Measurements from ENCODE around the gene NRXN2.

The NRXN2 gene

DNA sequence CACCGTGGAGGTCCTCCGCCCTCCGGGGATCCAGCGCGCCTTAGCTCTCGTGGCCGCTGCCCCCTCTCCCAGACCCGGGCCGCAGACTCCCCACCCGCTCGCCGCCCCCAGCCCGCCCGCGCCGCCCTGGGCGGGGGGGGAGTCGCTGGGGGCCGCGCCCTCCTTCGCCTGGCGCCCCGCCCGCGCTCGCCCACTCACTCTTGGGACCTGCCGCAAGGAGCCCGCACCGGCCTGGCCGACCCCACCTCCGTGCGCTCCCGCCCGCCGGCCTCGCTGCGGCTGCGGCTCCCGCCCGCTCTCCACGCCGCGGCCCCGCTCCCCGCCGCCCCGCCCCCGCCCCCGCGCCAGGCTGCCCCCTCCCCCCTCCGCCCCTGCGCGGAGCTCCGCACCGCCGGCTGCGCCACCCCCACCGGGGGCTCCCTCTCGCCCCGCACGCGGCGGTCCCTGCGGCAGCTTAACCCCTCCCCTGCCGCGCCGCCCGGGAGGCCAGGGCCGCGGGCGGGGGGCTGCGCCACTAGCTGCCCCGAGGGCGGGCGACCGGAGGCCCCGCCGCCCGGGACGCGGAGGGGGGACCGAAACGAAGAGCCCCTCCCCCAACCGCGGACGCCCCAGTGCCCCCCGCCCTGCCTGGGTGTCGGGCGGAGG is 21.7 kb upstream of the NRXN2 start:
- no peak for DNase-seq (ENCODE audit: low read depth in 1 of 2, low spot score in 1 of 2)

DNA sequence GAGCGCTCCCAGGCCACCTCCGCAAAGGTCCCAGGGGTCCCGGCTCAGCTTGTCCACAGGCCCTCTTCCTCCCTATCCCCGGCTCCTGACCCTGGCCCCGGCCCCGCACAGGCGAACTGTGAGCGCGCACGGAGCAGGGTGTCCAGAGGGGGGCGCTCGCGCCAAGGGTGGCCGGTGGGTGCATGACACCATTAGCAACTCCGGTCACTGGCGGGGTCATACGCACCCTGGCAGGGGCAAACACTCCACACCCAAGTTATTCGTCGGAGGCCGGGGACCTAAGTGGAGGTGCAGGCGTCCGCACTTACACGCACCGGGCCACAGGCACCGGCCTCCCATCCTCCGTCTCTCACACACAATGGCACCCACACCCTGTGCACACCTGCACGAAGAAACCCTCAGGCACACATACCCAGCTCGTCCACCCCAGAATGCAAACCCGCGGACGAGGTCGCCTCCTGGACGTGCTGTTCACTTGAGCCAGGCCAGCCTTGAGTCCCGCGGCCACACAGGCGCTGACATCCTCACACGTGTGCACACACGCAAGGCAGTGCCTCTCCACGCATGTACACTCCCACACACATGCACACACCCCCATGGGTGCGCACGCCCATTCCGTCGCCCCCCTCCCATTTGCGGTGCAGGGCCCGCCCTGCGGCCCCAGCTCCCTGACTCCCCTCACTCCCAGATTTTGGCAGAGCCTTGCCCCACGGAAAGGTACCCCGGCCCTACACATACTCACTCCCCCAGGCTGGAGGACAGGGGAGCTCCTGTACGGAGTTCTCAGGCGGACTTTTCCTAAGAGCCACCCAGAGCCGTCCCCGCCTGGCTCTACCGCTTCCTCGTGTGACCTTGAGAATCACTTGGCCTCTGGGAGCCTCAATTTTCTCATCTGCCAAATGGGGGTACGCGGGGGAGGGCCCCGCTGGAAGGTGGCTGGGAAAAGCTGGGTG is 20.9 kb upstream of the NRXN2 start, which contains the start of gene RASGRP2:
RASGRP2 (minus strand) TSS at position 552 of the 953 bp plus-strand sequence. CDS start 1,276 bp downstream, outside the sequence.
- peak; percentile 68 to 76 for DNase-seq (ENCODE audit: low read depth in 1 of 2, low spot score in 1 of 2)

DNA sequence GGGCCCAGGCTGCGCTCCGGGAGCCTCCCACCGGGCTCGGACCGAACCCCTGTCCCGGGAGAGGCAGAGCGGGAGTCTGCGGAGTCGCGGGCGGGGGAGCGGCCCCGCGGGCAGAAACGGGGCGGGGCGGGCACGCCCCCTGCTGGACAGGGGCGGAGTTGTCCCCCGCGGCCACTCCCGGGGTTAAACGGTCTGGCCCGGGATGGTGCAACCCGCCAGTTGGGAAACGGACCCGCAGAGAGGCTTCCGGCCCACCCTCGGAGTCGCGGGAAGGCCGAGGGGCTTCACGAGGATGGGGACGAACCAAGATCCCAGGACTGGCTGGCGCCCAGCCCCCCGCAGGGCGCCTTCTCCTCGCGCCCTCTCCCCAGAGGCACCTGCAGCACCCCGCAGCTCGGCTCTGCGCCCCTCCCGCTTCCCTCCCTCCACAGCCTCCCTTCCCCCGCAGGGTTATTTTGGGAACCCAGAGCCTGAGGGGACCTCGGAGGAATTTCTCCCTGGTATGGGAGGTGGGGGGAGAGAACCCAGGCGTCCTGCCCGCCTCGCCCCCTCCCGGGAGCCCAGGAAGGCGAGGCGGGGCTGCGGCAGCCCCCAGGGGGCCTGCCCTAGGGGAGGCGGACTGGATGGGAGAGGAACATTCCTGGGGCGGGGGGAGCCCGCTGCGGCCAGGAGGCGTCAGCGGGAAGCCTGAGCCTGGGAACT is 20.0 kb upstream of the NRXN2 start:
- peak; percentile 64 to 71 for DNase-seq (ENCODE audit: low read depth in 1 of 2, low spot score in 1 of 2)

DNA sequence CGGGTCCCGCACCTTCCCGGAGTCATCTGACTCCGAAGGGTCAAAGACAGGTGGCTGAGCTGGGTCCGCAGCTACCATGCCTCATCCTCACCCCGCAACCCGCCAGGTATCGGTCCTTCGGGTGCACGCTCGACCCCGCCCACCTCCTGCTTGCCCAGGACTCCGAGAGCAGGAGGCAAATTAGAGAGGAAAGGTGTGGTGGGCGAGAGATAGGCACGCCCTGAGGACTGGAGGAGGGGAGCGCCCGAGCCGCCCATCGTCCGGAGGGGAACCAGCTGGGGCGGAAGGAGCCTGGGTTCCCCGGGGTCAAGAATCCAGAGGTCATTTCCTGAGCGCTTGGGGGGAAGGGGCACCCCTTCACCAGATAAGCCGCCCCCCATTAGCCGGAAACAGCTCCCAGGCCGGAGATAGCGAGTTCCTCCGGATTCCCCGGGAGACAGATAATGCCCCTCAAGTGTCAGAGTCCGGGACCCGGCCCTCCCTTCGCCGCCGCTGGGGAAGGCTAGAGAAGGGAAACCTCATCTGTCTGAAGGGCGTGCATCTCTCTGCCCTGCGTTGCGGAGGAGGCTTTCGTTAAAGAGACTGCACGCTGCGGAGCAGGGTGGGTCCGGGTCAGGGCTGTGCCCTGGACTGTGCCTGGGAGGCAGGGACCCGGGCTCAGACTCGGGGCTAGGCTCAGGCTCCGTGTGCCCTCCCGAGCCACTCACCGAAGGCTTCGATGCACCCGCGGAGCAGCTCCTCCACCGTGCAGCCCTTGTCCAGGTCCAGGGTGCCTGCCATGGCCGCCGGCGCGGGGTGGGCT is 19.3 kb upstream of the NRXN2 start:
- no peak for DNase-seq (ENCODE audit: low read depth in 1 of 2, low spot score in 1 of 2)

DNA sequence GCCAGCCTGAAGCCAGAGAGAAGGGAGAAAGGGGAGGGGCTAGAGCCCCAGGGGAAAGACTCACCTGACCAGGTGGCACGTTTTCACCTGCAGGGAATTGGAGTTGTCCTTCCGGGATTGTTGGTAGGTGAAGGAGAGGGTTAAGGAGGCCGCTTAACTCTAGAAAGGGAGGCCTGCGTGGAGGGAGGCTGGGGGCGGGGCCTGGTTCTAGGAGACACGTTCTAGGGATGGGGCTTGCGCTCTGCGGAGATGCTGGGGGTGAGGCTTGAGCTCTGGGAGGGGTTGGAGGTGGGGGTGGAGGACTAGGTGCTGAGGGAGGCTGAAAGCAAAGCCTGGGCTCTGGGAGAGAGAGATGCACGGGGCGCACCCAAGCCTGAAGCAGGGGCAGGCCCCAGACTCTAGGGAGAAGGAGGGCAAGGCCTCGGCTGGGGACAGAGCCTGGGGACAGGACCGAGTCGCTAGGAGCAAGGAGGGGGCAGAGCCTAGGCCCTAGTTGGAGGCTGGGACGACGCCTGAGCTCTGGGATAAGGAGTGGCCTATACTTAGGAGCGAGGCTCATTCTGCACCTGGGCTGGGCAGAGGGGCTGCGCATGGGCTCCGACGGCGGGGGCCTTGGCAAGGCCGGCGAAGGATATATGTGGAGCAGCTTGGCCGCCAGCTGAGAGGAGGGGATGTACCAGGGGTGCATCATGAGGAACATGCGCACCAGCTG is 18.5 kb upstream of the NRXN2 start:
- no peak for DNase-seq (ENCODE audit: low read depth in 1 of 2, low spot score in 1 of 2)

DNA sequence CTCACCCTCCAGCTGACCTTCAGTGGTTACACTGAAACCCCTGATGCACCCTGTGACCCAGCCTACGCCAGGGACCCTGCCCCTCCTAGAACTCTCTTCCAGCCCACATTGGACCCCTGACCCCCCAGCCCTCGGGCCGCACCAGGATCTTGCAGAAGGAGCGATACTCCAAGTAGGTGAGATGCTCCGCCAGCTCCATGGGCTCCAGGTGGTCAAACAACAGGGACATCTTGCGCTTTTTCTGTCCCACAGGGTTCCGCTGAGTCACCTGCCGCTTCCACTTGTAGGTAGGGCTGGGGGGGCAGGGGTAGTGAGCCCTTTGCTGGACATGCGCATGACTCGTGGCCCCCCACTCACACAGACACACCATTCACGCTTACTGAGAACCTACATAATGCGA is 16.9 kb upstream of the NRXN2 start:
- no peak for DNase-seq (ENCODE audit: low read depth in 1 of 2, low spot score in 1 of 2)

DNA sequence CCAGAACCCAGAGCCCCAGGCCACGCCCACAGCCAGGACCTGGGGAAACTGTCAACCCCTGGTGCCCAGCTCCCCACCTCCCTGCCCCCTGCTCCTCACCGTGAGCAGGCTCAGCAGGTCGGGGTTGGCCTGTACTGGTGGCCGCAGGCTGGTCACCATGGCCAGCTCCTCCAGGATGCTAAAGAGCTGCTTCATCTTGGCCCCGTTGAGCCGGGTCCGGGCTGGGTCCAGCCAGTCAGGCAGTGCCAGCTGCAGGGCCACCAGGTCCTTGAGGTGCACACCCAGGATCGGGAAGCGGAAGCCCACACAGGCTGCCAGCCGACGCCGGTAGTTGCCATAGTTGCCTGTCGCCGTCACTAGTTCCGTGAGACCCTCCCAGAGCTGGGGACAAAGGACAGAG is 13.7 kb upstream of the NRXN2 start:
- DNase-seq (ENCODE audit: low read depth in 1 of 2, low spot score in 1 of 2): no peak

DNA sequence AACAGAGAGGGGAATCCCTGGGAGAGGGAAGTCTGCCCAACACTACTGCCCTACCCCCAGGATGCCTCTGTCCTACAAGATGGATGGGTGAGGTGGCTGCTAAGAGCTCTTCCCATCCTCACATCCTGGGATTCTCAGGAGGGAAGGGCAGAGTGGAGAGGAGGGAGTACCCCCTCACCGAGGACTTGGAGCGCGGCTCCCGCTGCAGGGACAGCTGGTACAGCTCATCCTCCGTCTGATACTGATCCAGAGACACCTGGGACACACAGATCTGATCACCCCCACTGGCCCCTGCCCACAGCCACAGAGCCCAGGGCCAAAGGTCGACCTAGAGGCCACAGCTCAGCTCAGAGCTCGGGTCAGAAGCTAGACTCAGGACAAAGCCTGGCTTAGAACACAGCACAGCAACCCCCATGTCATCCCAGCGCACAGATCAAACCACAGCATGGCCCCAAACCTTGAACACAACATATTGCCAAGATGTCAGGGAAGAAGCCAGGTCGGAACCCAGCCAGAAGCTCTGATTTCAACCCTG is 12.8 kb upstream of the NRXN2 start:
- DNase-seq (ENCODE audit: low read depth in 1 of 2, low spot score in 1 of 2): no peak

DNA sequence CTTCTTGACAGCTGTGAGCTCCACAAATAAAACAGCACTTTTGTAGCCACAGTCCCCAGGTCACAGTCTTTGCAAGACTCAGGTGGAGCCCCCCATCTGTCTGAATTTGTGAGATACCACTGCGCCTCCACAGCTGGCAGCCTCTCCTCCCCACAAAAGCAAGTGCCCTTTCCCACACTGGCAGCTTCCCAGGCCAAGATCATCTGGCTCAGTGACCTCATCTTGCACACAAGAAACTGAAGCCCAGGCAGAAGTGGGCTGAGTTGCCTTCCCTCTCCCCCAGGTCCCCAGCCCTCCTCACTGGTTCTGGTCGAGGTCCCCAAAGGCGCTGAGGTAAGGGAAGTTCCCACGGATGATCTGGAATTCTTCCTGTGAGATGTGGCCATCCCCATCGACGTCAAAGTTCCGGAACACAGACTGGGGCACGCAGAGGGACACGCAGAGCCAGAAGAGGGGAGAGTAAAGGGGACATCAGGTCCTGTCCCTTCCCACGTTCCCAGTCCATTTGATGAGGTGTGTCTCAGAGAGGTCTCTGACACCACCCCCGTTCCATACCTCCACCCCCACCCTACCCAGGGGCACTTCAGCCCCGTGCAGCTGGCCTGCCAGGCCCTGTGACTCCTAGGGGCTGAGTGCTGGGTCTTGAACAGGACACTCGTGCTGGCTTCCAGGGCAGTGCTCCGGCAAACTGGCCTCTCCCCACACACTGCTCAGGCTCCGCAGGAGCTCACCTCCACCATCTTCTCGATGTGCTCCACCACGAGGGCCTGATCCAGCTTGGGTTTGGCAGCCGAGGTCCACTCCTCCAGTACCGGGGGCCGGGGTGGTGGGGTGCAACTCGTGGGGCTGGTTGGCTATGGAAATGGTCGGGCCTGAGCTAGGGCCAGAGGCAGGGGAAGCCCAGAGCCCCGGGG is 12.1 kb upstream of the NRXN2 start:
- no peak for DNase-seq (ENCODE audit: low read depth in 1 of 2, low spot score in 1 of 2)

DNA sequence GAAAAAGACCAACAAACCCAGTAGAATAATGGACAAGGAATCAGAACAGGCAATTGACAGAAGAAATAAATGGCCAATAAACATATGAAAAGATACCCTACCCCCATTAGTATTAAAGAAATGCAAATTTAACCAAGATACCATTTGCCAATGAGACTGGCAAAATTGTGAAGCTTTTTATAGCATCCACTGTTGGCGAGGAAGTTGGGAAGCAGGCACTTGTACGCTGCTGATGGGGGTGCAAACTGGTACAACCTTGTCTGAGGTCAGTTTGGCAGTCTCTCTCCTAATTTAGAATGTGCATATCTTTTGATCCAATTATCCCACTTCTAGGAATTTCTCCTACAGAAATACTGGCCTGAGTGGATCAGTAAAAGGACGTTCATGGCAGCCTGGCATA is 8.6 kb upstream of the NRXN2 start:
- DNase-seq (ENCODE audit: low read depth in 1 of 2, low spot score in 1 of 2): no peak

DNA sequence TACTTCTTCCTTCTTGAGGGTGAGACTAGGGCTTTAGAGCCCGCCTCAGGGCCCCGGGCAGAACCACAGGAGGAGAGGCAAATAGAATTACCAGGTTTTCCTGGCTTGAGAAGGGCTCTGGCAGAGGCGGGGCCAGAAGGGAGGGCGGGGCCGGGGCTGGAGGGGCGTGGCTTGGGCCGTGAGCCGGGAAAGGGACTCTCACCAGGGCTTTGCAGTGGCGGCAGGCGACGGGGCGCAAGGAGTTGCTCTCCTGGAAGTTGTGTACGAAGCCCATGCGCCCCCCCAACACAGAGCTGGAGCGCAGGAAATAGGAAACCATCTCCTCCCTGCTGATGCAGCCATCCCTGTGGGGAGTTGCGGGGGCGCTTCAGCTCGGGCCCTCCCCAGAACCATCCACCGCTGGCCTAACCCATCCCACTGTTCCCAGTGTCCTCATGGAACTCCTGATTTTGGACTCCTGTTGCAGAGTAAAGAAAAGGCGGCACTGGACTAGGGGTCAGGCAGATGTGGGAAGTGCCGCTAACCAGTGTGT is 6.9 kb upstream of the NRXN2 start:
- no peak for DNase-seq (ENCODE audit: low read depth in 1 of 2, low spot score in 1 of 2)

DNA sequence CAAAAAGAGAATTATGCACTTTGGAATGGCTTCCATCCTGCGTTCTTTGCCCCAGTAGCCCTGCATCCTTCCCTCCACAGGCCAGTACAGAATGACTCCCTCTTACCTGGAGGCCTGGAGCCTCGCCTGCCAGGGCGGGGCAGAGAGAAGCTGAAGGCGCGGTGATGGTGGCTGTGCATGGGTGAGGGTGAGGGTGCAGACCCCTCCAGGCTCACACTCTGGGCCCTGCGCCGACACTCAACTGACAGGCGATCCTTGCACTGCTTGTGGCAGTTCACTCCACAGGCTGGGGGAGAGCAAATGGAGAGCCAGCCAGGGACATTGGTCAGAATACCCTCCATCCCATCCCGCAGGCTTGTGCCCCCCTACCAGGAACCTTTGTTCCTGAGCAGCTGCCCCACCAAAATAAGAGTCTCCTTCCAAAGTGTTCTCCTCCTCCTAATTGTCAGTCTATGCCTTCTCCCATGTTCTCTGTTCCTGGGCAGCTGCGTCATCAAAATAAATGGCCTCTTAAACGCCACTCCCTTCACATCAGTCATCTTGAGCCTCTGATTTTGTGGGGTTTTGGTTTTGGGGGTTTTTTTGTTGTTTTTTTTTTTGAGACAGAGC is 5.9 kb upstream of the NRXN2 start:
- no peak for DNase-seq (ENCODE audit: low read depth in 1 of 2, low spot score in 1 of 2)

DNA sequence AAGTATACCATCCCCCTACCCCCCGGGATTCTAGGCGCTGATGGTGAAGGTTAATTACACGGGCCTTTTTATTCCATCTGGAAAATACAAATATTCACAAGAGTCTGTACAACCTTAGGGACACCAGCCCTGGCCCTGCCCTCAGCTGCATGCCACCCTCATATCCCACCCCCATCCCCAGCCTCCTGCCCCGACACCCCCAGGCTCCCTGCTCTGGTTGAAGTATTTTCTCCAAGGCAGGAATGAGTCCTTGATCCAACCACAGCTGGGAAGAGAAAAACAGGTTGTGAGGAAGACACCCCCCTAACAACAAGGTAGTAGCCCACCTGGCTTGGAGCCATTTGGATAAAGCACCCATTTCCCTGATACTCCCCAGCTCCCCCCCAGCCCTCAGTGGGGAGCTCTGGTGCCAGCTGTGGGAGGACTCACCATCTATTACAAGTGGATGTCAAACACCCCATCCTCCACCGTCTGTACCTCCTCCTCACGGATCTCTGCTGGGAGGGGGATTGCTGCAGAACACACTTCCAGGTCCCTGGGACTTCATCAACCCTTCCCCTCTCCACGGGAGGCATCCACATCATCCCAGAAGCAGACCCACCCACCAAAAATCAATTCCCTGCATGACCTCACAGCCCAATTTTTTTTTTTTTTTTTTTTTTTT is 4.0 kb upstream of the NRXN2 start:
- DNase-seq (ENCODE audit: low read depth in 1 of 2, low spot score in 1 of 2): no peak

DNA sequence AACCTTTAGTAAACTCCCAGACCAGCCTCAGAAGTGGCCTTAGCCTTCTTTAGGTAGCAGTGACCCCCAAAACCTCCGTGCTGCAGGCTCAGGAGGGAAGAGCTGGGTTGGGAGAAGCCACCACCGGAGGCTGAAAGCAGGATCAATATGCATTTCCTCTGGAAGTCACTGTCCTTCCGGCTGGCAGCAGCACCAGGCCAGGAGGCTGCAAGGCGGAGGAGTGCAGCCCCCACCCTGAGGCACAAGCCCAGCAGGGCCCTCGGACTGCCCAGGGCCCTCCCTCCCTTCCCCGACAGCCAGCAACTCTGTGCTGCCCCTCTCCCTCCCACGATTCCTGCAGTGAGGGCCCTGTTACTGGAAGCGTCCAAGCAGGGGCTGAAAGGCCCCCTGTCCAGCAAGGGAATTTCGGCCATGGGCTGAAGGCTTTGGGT is 3.2 kb upstream of the NRXN2 start:
- no peak for DNase-seq (ENCODE audit: low read depth in 1 of 2, low spot score in 1 of 2)

DNA sequence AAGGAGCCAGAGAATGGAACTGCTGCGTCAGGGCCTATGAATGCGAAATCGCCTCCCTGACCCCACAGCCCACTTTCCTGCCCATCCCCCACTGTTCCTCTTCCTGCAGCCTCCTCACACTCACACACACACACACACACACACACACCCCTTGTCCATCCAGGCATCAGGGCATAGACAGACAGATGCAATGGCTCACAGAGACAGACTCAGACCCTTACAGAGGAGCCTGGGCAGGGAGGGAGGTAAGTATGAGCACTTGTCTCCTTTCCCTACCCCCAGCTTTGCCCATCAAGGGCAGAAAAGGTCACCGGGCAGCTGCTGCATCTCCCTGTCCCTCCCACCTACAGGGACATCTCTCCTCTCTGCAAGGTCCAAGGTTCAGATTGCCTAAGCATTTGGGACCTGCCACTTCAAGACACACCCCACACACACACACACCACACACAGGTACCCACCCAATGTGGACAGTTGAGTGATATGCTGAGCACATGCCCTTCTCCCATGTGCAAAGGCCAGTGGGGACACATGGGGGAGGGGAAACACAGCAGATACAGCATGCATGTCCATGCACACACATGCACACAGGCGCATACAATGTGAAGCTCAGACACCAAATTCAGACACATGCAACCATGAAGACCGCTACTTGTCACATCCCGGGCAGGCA is 2.0 kb upstream of the NRXN2 start:
- DNase-seq (ENCODE audit: low read depth in 1 of 2, low spot score in 1 of 2): no peak

DNA sequence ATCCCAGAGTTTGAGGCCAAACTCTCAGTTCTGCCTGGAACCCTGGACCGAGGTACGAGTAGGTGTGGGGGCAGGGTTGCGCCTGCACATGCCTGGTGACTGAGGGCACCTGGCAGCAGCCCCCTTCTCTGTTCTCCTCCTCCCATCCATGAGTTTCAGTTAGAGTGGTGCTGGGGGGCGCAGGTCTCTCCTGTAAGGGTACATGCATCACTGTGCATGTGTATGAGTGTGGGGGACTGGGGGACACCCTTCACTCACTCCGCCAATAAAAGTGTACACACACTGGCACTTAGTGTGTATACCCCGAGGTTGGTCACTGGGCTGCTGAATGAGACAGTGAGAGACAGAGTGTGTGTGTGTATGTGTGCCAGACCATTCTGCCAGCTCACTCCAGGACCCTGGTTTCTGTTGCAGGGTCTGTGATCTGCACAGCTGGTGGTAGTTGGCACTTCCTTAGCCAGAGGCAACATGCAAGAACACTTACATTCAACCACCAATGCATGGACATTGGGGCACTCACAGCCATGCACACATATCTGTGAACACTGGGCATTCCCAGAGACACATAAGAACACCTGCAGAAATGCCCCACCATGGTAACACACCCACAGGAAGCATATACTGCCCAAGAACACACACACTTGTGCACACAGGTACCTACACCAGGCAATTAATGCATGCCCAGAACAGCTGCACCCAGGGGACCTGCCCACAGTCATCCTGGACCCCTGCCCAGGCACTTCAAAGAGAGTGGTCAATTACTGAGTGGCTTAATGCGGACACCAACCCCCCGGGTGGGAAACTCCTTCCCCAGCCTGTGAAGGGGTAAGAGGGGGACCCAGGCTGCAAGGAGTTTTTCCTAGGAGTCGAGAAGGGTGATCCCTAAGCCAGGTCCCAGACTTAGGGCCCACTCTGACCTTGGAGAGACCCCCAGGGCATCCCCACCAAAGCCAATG is 1.2 kb upstream of the NRXN2 start:
- DNase-seq (ENCODE audit: low read depth in 1 of 2, low spot score in 1 of 2): no peak
